Body of pancreas (tissue), 4 donors: ENCODE results near the gene PLPP4. TPM values are rescaled to one million over a fixed set of nuclear protein-coding genes. Genes with fewer than 3 reads are reported as not detected.

ENCODE experiments used
- ATAC-seq: fragments of 150-250 bp; one replicate; pipeline ENCODE4 v1.9.1; 2016
- DNase-seq, 4 donors: peaks; one replicate each; pipeline ENCODE4 v3.0.0-alpha.2; 2019
- H3K27ac ChIP-seq, 4 donors: fragments of 200-600 bp; sonication (generic); 1 replicate in 3 of 4; 2 replicates in 1 of 4; pipeline versions ENCODE4 v1.5.1 to v1.6.1; 2016 to 2019; ENCODE audit warnings: mild to moderate bottlenecking in 1 of 4, mixed read lengths in 1 of 4, moderate library complexity in 1 of 4
- H3K27me3 ChIP-seq, 2 donors: fragments of 200-600 bp; sonication (generic); one replicate each; pipeline ENCODE4 v1.6.0; 2016; ENCODE audit warnings: mild to moderate bottlenecking in 1 of 2
- H3K36me3 ChIP-seq, 2 donors: fragments of 200-600 bp; sonication (generic); replicated peaks in 1 of 2; 2 replicates each; pipeline ENCODE4 v1.5.1; 2016; ENCODE audit warnings: low read depth in 2 of 2; ENCODE audit not compliant: insufficient read depth in 1 of 2
- H3K4me1 ChIP-seq: fragments of 200-600 bp; sonication (generic); one replicate; pipeline ENCODE4 v1.6.0; 2016
- H3K4me3 ChIP-seq, 2 donors: fragments of 200-600 bp; sonication (generic); 1 replicate in 1 of 2; 2 replicates in 1 of 2; pipeline ENCODE4 v1.5.1; 2016 to 2019
- H3K9me3 ChIP-seq, 3 donors: fragments of 200-600 bp; sonication (generic); 1 replicate in 2 of 3; 2 replicates in 1 of 3; pipeline ENCODE4 v1.5.1; 2016
- POLR2A ChIP-seq, 3 donors: fragments of 450-650 bp; IDR thresholded peaks; one replicate each; pipeline ENCODE4 v1.6.1; 2016; ENCODE audit warnings: antibody characterized with exemption in 3 of 3, mild to moderate bottlenecking in 2 of 3
- WGBS, 2 donors: methylation state at CpG; one replicate each; pipeline ENCODE4 v1.1.5; 2017; 5-methylcytosine and 5-hydroxymethylcytosine counted together
- intact Hi-C: fragments of 100-400 bp; cut with DNase I; formaldehyde crosslinking; loops from one replicate; pipeline ENCODE4 v1.15.1; 2023
- total RNA-seq, 2 donors: library from RNA; depleted of rRNA; stranded (reverse); fragments of >200 nt; gene quantifications; one replicate each; pipeline ENCODE4 v1.1.0, GENCODE V29; 2016
- TF ChIP-seq, protein P1 (sequence below), 7 experiments: fragments of 450-650 bp in 4 of 7; fragments of 200-600 bp in 3 of 7; sonication (generic) in 3 of 7; IDR thresholded peaks; one replicate each; pipeline ENCODE4 v1.5.1; 2016 to 2019; ENCODE audit warnings: antibody characterized with exemption in 7 of 7

Gene PLPP4
- total RNA-seq, 2 donors from 2014 or later, result 0.78 TPM; not detected in 1

DNA sequence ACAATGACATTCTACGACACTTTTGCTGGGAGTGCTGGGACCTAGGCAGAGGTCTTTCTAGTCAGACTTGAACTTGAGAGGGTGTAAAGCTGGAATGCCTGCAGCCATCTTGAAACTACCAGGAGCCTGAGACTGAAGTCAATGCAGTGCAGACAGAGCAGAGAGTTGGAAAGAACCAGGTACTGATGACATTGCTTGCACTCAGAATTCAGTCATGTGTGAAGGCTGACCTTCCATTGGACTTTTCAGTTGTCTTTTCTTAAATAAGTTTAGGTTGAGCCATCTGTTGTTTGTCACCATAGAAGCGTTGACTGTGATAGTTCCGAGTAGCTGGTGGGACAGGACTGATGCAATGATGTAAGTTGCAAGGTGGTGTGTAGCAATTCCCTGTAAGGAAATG lies 3.1 kb upstream of the PLPP4 start:
- no peak for DNase-seq
- 64 to 70% methylated on average over 3 of the region's 3 CpGs for WGBS, 2 donors
- intact Hi-C loops, result no loop called here
- H3K4me3 ChIP-seq, result no peak overlapping the region
- H3K4me1 ChIP-seq, result peaks cover 16% of the 10 kb centered on the region
- H3K9me3 ChIP-seq, result no peaks in the 10 kb centered on the region
- ATAC-seq, result no peak
- no peaks in the 10 kb centered on the region for H3K36me3 ChIP-seq
- peaks cover 0 to 8% of the 10 kb centered on the region in 2 donors for H3K27me3 ChIP-seq
- TF ChIP-seq POLR2A (IDR thresholded peaks at IDR 0.05), result no peak
- TF ChIP-seq, protein P1, sequence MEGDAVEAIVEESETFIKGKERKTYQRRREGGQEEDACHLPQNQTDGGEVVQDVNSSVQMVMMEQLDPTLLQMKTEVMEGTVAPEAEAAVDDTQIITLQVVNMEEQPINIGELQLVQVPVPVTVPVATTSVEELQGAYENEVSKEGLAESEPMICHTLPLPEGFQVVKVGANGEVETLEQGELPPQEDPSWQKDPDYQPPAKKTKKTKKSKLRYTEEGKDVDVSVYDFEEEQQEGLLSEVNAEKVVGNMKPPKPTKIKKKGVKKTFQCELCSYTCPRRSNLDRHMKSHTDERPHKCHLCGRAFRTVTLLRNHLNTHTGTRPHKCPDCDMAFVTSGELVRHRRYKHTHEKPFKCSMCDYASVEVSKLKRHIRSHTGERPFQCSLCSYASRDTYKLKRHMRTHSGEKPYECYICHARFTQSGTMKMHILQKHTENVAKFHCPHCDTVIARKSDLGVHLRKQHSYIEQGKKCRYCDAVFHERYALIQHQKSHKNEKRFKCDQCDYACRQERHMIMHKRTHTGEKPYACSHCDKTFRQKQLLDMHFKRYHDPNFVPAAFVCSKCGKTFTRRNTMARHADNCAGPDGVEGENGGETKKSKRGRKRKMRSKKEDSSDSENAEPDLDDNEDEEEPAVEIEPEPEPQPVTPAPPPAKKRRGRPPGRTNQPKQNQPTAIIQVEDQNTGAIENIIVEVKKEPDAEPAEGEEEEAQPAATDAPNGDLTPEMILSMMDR (IDR thresholded peaks at IDR 0.05), result no peak
- no peak overlapping the region for H3K27ac ChIP-seq

GRCh38 chr10:120455004-120455403 lies 2.0 kb upstream of the PLPP4 start:
- ATAC-seq, result no peak
- 72 to 85% methylated on average over 7 of the region's 7 CpGs for WGBS, 2 donors

GRCh38 chr10:120455606-120456005 lies 1.4 kb upstream of the PLPP4 start:
- Histone ChIP-seq H3K36me3 (no peaks in the 10 kb centered on the region), H3K27ac (no peak overlapping the region), H3K4me3 (no peak overlapping the region), H3K27me3 (peaks cover 0 to 16% of the 10 kb centered on the region in 2 donors), H3K4me1 (peaks cover 24% of the 10 kb centered on the region), H3K9me3 (no peaks in the 10 kb centered on the region)
- intact Hi-C loops, result no loop called here
- 44 to 45% methylated on average over 3 of the region's 3 CpGs for WGBS, 2 donors
- no peak for TF ChIP-seq POLR2A (IDR thresholded peaks at IDR 0.05)
- TF ChIP-seq, protein P1 (IDR thresholded peaks at IDR 0.05), result no peak
- DNase-seq (no peak), ATAC-seq (no peak)

More at GRCh38 chr10:120455004-120455403, 2.0 kb upstream of the PLPP4 start:
- no peak for TF ChIP-seq POLR2A (IDR thresholded peaks at IDR 0.05)
- intact Hi-C loops, result no loop called here
- no peaks in the 10 kb centered on the region for H3K36me3 ChIP-seq
- H3K4me1 ChIP-seq, result peaks cover 24% of the 10 kb centered on the region
- peaks cover 0 to 13% of the 10 kb centered on the region in 2 donors for H3K27me3 ChIP-seq
- H3K9me3 ChIP-seq, result no peaks in the 10 kb centered on the region
- no peak overlapping the region for H3K4me3 ChIP-seq
- no peak overlapping the region for H3K27ac ChIP-seq
- DNase-seq, result no peak

DNA sequence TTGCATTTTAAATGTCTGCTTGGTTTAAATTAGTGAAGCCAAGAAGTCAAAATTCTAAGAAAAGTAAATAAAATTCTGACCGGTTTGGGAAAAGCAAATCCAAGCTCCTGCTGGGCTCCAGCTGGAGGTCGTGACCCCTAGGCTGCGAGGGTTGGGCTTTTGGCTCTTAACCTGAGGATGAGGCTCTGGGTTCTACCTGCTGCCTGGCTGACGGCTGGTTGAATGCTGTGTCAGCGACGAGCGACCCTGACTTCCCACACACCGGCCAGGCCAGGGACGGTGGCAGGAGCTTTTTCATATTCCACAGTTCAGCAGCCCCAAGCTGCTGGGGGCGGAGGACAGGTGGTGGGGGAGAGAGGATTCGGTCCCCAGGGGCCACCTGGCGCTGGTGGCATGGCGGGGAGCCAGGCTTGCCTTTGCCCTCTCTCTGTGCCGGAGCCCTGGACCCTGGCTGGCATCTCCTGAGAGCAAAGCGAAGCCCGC lies 843 bp upstream of the PLPP4 start:
- ATAC-seq, result no peak
- Histone ChIP-seq H3K27me3 (peaks cover 0 to 16% of the 10 kb centered on the region in 2 donors), H3K9me3 (no peaks in the 10 kb centered on the region), H3K4me1 (peaks cover 24% of the 10 kb centered on the region), H3K36me3 (no peaks in the 10 kb centered on the region), H3K27ac (no peak overlapping the region), H3K4me3 (no peak overlapping the region)
- intact Hi-C loops, result no loop called here
- TF ChIP-seq POLR2A (IDR thresholded peaks at IDR 0.05), result no peak
- TF ChIP-seq, protein P1 (IDR thresholded peaks at IDR 0.05), result no peak
- 3 to 7% methylated on average over 11 to 16 of the region's 16 CpGs for WGBS, 2 donors
- peak in 2 of 4 donors; percentile 9 to 15 for DNase-seq

GRCh38 chr10:120457431-120458172 lies 575 bp downstream of the PLPP4 start:
- Histone ChIP-seq H3K27ac (no peak overlapping the region), H3K27me3 (peaks cover 0 to 16% of the 10 kb centered on the region in 2 donors), H3K4me3 (no peak overlapping the region), H3K4me1 (peaks cover 24% of the 10 kb centered on the region), H3K9me3 (no peaks in the 10 kb centered on the region), H3K36me3 (no peaks in the 10 kb centered on the region)
- DNase-seq (no peak), ATAC-seq (no peak)
- TF ChIP-seq, protein P1 (IDR thresholded peaks at IDR 0.05), result no peak
- no peak for TF ChIP-seq POLR2A (IDR thresholded peaks at IDR 0.05)
- WGBS, 2 donors, result 9 to 26% methylated on average over 12 to 52 of the region's 52 CpGs
- intact Hi-C loops, result no loop called here
